ENCODE results near the gene IQCM.

Gene IQCM

DNA sequence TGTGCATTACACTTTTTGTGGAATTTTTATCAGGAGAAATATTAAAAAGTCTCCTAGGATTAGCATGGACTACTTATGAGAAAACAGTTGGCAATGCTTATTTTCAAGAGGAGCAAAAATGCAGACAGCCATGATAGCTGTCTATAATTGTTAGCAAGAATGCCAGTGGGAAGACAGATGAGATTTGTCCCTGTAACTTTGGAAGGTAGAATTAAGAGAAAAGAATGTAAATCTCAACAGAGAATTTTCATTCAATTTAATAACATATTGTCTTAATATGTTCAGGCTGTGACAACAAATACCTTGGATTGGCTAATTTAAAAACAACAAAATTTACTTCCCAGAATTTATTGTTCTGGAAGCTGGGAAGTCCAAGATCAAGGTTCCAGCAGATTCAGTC is 349.2 kb downstream of the IQCM start:
- Histone ChIP-seq H3K9ac (ENCODE audit: low read length in 5 of 5) (no peak overlapping the region), H3K9me3 (ENCODE audit: control insufficient read depth in 5 of 5, low read length in 5 of 5) (peaks cover 0 to 3% (median 0%) of the 10 kb centered on the region in 5 donors), H3K4me1 (ENCODE audit: control insufficient read depth in 5 of 5, insufficient read depth in 5 of 5, low read length in 5 of 5) (no peaks in the 10 kb centered on the region), H3K27me3 (ENCODE audit: control insufficient read depth in 5 of 5, insufficient read depth in 4 of 5, low read length in 5 of 5) (no peaks in the 10 kb centered on the region), H3K36me3 (ENCODE audit: control insufficient read depth in 5 of 5, insufficient read depth in 5 of 5, low read length in 5 of 5) (no peaks in the 10 kb centered on the region), H3K27ac (ENCODE audit: low read depth, low read length) (no peak overlapping the region), H3K4me3 (ENCODE audit: low read depth in 1 of 5, low read length in 5 of 5) (no peak overlapping the region)

- Histone ChIP-seq H3K4me1 (ENCODE audit: control insufficient read depth in 5 of 5, insufficient read depth in 5 of 5, low read length in 5 of 5) (no peaks in the 10 kb centered on the region), H3K9ac (ENCODE audit: low read length in 5 of 5) (no peak overlapping the region), H3K27me3 (ENCODE audit: control insufficient read depth in 5 of 5, insufficient read depth in 4 of 5, low read length in 5 of 5) (no peaks in the 10 kb centered on the region), H3K4me3 (ENCODE audit: low read depth in 1 of 5, low read length in 5 of 5) (no peak overlapping the region), H3K36me3 (ENCODE audit: control insufficient read depth in 5 of 5, insufficient read depth in 5 of 5, low read length in 5 of 5) (no peaks in the 10 kb centered on the region), H3K27ac (ENCODE audit: low read depth, low read length) (no peak overlapping the region), H3K9me3 (ENCODE audit: control insufficient read depth in 5 of 5, low read length in 5 of 5) (peaks cover 0 to 3% (median 0%) of the 10 kb centered on the region in 5 donors)
Observed at GRCh38 chr4:149465955-149466354, 349.7 kb downstream of the IQCM start.

GRCh38 chr4:149443537-149443936 is 372.1 kb downstream of the IQCM start:
- Histone ChIP-seq H3K36me3 (ENCODE audit: control insufficient read depth in 5 of 5, insufficient read depth in 5 of 5, low read length in 5 of 5) (no peaks in the 10 kb centered on the region), H3K4me3 (ENCODE audit: low read depth in 1 of 5, low read length in 5 of 5) (no peak overlapping the region), H3K27ac (ENCODE audit: low read depth, low read length) (no peak overlapping the region), H3K27me3 (ENCODE audit: control insufficient read depth in 5 of 5, insufficient read depth in 4 of 5, low read length in 5 of 5) (no peaks in the 10 kb centered on the region), H3K9me3 (ENCODE audit: control insufficient read depth in 5 of 5, low read length in 5 of 5) (no peaks in the 10 kb centered on the region), H3K9ac (ENCODE audit: low read length in 5 of 5) (no peak overlapping the region), H3K4me1 (ENCODE audit: control insufficient read depth in 5 of 5, insufficient read depth in 5 of 5, low read length in 5 of 5) (peaks cover 0 to 4% (median 0%) of the 10 kb centered on the region in 5 donors)

DNA sequence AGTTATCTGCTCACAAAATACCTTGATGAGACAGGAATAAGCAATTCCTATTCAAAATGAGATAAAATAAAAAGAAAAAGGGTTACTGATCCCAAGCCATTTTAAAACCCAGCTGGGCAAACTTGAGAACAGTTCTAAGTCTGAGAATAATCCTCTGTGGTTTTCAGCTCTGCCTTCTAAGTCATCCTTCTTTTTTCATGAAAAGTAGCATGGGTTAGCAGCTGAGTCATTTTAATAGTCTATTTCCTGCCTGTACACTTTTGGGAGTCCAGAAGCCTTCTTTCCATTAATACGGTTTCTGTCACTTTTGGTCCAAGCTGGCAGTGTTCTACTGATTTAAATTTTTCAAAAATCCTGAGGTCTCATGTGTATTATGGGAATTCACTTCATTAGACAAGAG is 374.3 kb downstream of the IQCM start:
- Histone ChIP-seq H3K9me3 (ENCODE audit: control insufficient read depth in 5 of 5, low read length in 5 of 5) (no peaks in the 10 kb centered on the region), H3K9ac (ENCODE audit: low read length in 5 of 5) (no peak overlapping the region), H3K4me3 (ENCODE audit: low read depth in 1 of 5, low read length in 5 of 5) (no peak overlapping the region), H3K4me1 (ENCODE audit: control insufficient read depth in 5 of 5, insufficient read depth in 5 of 5, low read length in 5 of 5) (peaks cover 0 to 4% (median 0%) of the 10 kb centered on the region in 5 donors), H3K27ac (ENCODE audit: low read depth, low read length) (no peak overlapping the region), H3K27me3 (ENCODE audit: control insufficient read depth in 5 of 5, insufficient read depth in 4 of 5, low read length in 5 of 5) (no peaks in the 10 kb centered on the region), H3K36me3 (ENCODE audit: control insufficient read depth in 5 of 5, insufficient read depth in 5 of 5, low read length in 5 of 5) (no peaks in the 10 kb centered on the region)

DNA sequence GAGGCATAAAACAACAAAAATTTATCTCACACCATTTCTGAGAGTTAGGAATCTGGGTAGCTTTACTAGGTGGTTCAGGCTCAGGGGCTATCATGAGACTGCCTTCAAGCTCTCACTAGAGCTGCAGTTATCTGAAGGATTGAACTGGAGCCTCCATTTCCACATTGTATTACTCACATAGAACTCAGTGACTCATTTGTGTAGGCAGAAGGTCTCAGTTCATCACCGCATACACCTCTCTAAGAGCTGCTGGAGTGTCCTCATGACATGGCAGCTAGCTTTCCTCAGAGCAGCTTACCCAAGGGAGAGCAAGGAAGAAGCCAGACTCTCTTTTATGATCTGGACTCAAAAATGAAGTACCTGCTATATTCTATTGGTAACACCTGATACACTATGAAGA is 389.2 kb downstream of the IQCM start:
- no peaks in the 10 kb centered on the region for H3K27me3 ChIP-seq (ENCODE audit: control insufficient read depth in 5 of 5, insufficient read depth in 4 of 5, low read length in 5 of 5)

GRCh38 chr4:149409555-149409962 is 406.1 kb downstream of the IQCM start:
- Histone ChIP-seq H3K4me1 (ENCODE audit: control insufficient read depth in 5 of 5, insufficient read depth in 5 of 5, low read length in 5 of 5) (peaks cover 0 to 10% (median 9%) of the 10 kb centered on the region in 5 donors), H3K27ac (ENCODE audit: low read depth, low read length) (peak overlapping the region; percentile 13), H3K9me3 (ENCODE audit: control insufficient read depth in 5 of 5, low read length in 5 of 5) (no peaks in the 10 kb centered on the region), H3K36me3 (ENCODE audit: control insufficient read depth in 5 of 5, insufficient read depth in 5 of 5, low read length in 5 of 5) (no peaks in the 10 kb centered on the region), H3K4me3 (ENCODE audit: low read depth in 1 of 5, low read length in 5 of 5) (no peak overlapping the region), H3K27me3 (ENCODE audit: control insufficient read depth in 5 of 5, insufficient read depth in 4 of 5, low read length in 5 of 5) (no peaks in the 10 kb centered on the region), H3K9ac (ENCODE audit: low read length in 5 of 5) (no peak overlapping the region)

More for the DNA sequence above, 389.2 kb downstream of the IQCM start:
- H3K4me3 ChIP-seq (ENCODE audit: low read depth in 1 of 5, low read length in 5 of 5) = no peak overlapping the region
- H3K9ac ChIP-seq (ENCODE audit: low read length in 5 of 5) = no peak overlapping the region
- peaks cover 0 to 10% (median 0%) of the 10 kb centered on the region in 5 donors for H3K4me1 ChIP-seq (ENCODE audit: control insufficient read depth in 5 of 5, insufficient read depth in 5 of 5, low read length in 5 of 5)
- H3K36me3 ChIP-seq (ENCODE audit: control insufficient read depth in 5 of 5, insufficient read depth in 5 of 5, low read length in 5 of 5) = no peaks in the 10 kb centered on the region
- H3K27ac ChIP-seq (ENCODE audit: low read depth, low read length) = no peak overlapping the region
- peaks cover 0 to 6% (median 3%) of the 10 kb centered on the region in 5 donors for H3K9me3 ChIP-seq (ENCODE audit: control insufficient read depth in 5 of 5, low read length in 5 of 5)

GRCh38 chr4:149409146-149409545 is 406.5 kb downstream of the IQCM start:
- Histone ChIP-seq H3K9ac (ENCODE audit: low read length in 5 of 5) (no peak overlapping the region), H3K4me1 (ENCODE audit: control insufficient read depth in 5 of 5, insufficient read depth in 5 of 5, low read length in 5 of 5) (peaks cover 0 to 11% (median 9%) of the 10 kb centered on the region in 5 donors), H3K27me3 (ENCODE audit: control insufficient read depth in 5 of 5, insufficient read depth in 4 of 5, low read length in 5 of 5) (no peaks in the 10 kb centered on the region), H3K36me3 (ENCODE audit: control insufficient read depth in 5 of 5, insufficient read depth in 5 of 5, low read length in 5 of 5) (no peaks in the 10 kb centered on the region), H3K27ac (ENCODE audit: low read depth, low read length) (peak overlapping the region; percentile 13), H3K4me3 (ENCODE audit: low read depth in 1 of 5, low read length in 5 of 5) (no peak overlapping the region), H3K9me3 (ENCODE audit: control insufficient read depth in 5 of 5, low read length in 5 of 5) (no peaks in the 10 kb centered on the region)

DNA sequence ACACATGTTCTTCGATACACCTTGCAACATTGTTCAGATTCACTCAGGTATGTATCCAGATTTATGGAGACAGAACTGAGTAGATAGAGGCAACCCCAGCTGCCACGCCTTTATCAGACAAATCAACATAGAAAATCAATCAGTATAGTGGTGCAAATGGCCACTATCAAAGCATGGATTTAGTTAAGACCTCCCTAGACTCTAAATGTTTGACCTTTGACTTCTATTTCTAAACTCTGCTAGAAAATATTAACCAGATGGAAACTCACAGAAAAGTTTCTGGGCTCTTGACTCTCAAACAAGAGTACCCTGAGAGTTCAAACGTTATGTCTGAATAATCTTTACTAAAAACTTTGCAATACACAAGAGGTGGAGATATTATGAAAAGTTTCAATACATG is 411.5 kb downstream of the IQCM start:
- Histone ChIP-seq H3K36me3 (ENCODE audit: control insufficient read depth in 5 of 5, insufficient read depth in 5 of 5, low read length in 5 of 5) (no peaks in the 10 kb centered on the region), H3K4me1 (ENCODE audit: control insufficient read depth in 5 of 5, insufficient read depth in 5 of 5, low read length in 5 of 5) (peaks cover 0 to 14% (median 4%) of the 10 kb centered on the region in 5 donors), H3K4me3 (ENCODE audit: low read depth in 1 of 5, low read length in 5 of 5) (no peak overlapping the region), H3K27me3 (ENCODE audit: control insufficient read depth in 5 of 5, insufficient read depth in 4 of 5, low read length in 5 of 5) (no peaks in the 10 kb centered on the region), H3K27ac (ENCODE audit: low read depth, low read length) (no peak overlapping the region), H3K9ac (ENCODE audit: low read length in 5 of 5) (no peak overlapping the region), H3K9me3 (ENCODE audit: control insufficient read depth in 5 of 5, low read length in 5 of 5) (no peaks in the 10 kb centered on the region)

DNA sequence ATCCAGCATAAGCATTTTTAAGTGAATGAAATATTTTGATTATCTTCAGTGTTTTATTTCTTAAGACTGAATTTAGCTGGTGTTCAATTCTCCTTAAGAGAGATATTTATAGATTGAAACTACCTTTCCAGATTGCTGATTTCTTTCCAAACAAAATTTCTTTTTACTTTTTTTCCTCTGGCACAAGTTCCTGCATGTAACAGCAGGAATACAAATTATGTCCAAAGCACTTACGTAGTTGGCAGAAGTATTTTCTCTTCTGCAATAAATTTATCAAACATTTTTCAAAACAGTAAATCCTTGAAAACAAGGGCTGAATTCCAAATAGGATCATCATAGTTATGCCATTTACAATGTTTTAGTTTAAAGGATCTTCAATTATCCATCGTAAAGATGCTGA is 412.6 kb downstream of the IQCM start:
- no peaks in the 10 kb centered on the region for H3K27me3 ChIP-seq (ENCODE audit: control insufficient read depth in 5 of 5, insufficient read depth in 4 of 5, low read length in 5 of 5)
- no peaks in the 10 kb centered on the region for H3K36me3 ChIP-seq (ENCODE audit: control insufficient read depth in 5 of 5, insufficient read depth in 5 of 5, low read length in 5 of 5)
- H3K9me3 ChIP-seq (ENCODE audit: control insufficient read depth in 5 of 5, low read length in 5 of 5) = no peaks in the 10 kb centered on the region
- H3K9ac ChIP-seq (ENCODE audit: low read length in 5 of 5) = no peak overlapping the region
- H3K4me3 ChIP-seq (ENCODE audit: low read depth in 1 of 5, low read length in 5 of 5) = no peak overlapping the region
- H3K27ac ChIP-seq (ENCODE audit: low read depth, low read length) = no peak overlapping the region
- peaks cover 0 to 11% (median 3%) of the 10 kb centered on the region in 5 donors for H3K4me1 ChIP-seq (ENCODE audit: control insufficient read depth in 5 of 5, insufficient read depth in 5 of 5, low read length in 5 of 5)

GRCh38 chr4:149398993-149399392 is 416.6 kb downstream of the IQCM start:
- Histone ChIP-seq H3K27me3 (ENCODE audit: control insufficient read depth in 5 of 5, insufficient read depth in 4 of 5, low read length in 5 of 5) (no peaks in the 10 kb centered on the region), H3K4me3 (ENCODE audit: low read depth in 1 of 5, low read length in 5 of 5) (no peak overlapping the region), H3K9me3 (ENCODE audit: control insufficient read depth in 5 of 5, low read length in 5 of 5) (no peaks in the 10 kb centered on the region), H3K27ac (ENCODE audit: low read depth, low read length) (no peak overlapping the region), H3K4me1 (ENCODE audit: control insufficient read depth in 5 of 5, insufficient read depth in 5 of 5, low read length in 5 of 5) (peaks cover 0 to 16% (median 6%) of the 10 kb centered on the region in 5 donors), H3K36me3 (ENCODE audit: control insufficient read depth in 5 of 5, insufficient read depth in 5 of 5, low read length in 5 of 5) (no peaks in the 10 kb centered on the region), H3K9ac (ENCODE audit: low read length in 5 of 5) (no peak overlapping the region)

Measured in subcutaneous abdominal adipose tissue (tissue), 5 donors.